ENCODE data around the gene CEMIP. TPM values are rescaled to one million over a fixed set of nuclear protein-coding genes. Genes with fewer than 3 reads are reported as not detected.

CEMIP gene
- total RNA-seq, 1 experiment from 2014 or later = 3.5 TPM

- TF ChIP-seq REST (IDR thresholded peaks at IDR 0.05; ENCODE audit: low read depth) (no peak), POLR2AphosphoS5 (IDR thresholded peaks at IDR 0.05; ENCODE audit: low read depth, low read length) (no peak), CTCF (IDR thresholded peaks at IDR 0.05 in 2 of 3, conservative IDR thresholded peaks at IDR 0.05 in 1 of 3; ENCODE audit: borderline replicate concordance in 1 of 3, insufficient read depth in 1 of 3, low read depth in 2 of 3, low read length in 2 of 3) (no peak), POLR2A (IDR thresholded peaks at IDR 0.05; ENCODE audit: borderline replicate concordance, extremely low read depth, insufficient read depth, insufficient read length) (no peak)
Measured at GRCh38 chr15:80769153-80769828, 9.9 kb upstream of the CEMIP start (continued).

GRCh38 chr15:80769829-80770705 lies 9.1 kb upstream of the CEMIP start:
- Histone ChIP-seq H3K9me3 (ENCODE audit: control insufficient read depth in 1 of 2, insufficient read depth in 1 of 2, low read depth in 1 of 2, low read length in 2 of 2) (no peaks in the 10 kb centered on the region), H3K4me2 (ENCODE audit: low read length) (no peak overlapping the region), H3K4me3 (replicated peaks in 1 of 2; ENCODE audit: low read depth in 1 of 2, low read length in 2 of 2) (no peak overlapping the region), H4K20me1 (ENCODE audit: insufficient read depth) (no peaks in the 10 kb centered on the region), H2AFZ (ENCODE audit: low read depth, low read length, poor library complexity, severe bottlenecking) (no peak overlapping the region), H3K36me3 (ENCODE audit: control insufficient read depth in 1 of 2, insufficient read depth in 2 of 2, low read length in 2 of 2) (no peaks in the 10 kb centered on the region), H3K27me3 (ENCODE audit: insufficient read depth, low read length) (no peaks in the 10 kb centered on the region), H3K27ac (ENCODE audit: low read depth, low read length) (no peak overlapping the region), H3K9me2 (ENCODE audit: insufficient read depth) (no peaks in the 10 kb centered on the region), H3K4me1 (ENCODE audit: control insufficient read depth in 1 of 2, insufficient read depth in 2 of 2, low read length in 2 of 2) (peaks cover 0 to 7% of the 10 kb centered on the region in 2 experiments; a peak in 1 of 4 replicates), H3K9ac (ENCODE audit: low read length) (no peak overlapping the region), H3K79me2 (ENCODE audit: insufficient read depth, low read length) (no peaks in the 10 kb centered on the region)
- intact Hi-C loops (cut with micrococcal nuclease) = loop anchor here (10.0 kb wide), 1 partner anchor 525 kb away; no protein-coding TSS in a partner anchor
- CTCF ChIA-PET = no interaction called here
- no peak for DNase-seq (ENCODE audit: low read depth, low spot score)
- RAD21 ChIA-PET (ENCODE audit: low non-redundant PET in 1 of 2, low total read pairs in 2 of 2, uncharacterized antibody in 2 of 2, unreplicated experiment in 2 of 2) = no interaction called here
- no TSS peak for BruUV-seq (replicated peaks)
- POLR2A ChIA-PET = no interaction called here
- no peak for ATAC-seq
- TF ChIP-seq ATF3 (IDR thresholded peaks at IDR 0.05) = no peak
- no peak for TF ChIP-seq CTCF (IDR thresholded peaks at IDR 0.05 in 2 of 3, conservative IDR thresholded peaks at IDR 0.05 in 1 of 3; ENCODE audit: borderline replicate concordance in 1 of 3, insufficient read depth in 1 of 3, low read depth in 2 of 3, low read length in 2 of 3)
- no peak for TF ChIP-seq YY1 (IDR thresholded peaks at IDR 0.05; ENCODE audit: extremely low read depth, insufficient replicate concordance, low read depth, low read length)
- TF ChIP-seq EZH2phosphoT487 (IDR thresholded peaks at IDR 0.05; ENCODE audit: borderline replicate concordance) = no peak
- TF ChIP-seq TCF7L2 (IDR thresholded peaks at IDR 0.05; ENCODE audit: borderline replicate concordance, extremely low read depth, insufficient read depth, insufficient read length) = no peak
- no peak for TF ChIP-seq CBX3 (IDR thresholded peaks at IDR 0.05; ENCODE audit: low read depth)
- no peak for TF ChIP-seq SP1 (IDR thresholded peaks at IDR 0.05; ENCODE audit: low read depth)
- TF ChIP-seq ELF1 (IDR thresholded peaks at IDR 0.05; ENCODE audit: borderline replicate concordance, low read depth) = no peak
- TF ChIP-seq RAD21 (IDR thresholded peaks at IDR 0.05; ENCODE audit: low read depth) = no peak

Data from HCT116 (cell line).